COR-L47 (cell line): ENCODE results near the gene BNIP1.
A peak's percentile ranks its signal among the peaks of the same experiment; 100 is the strongest.
"Not testable (repeated sequence)": the region's sequence is repeated elsewhere in the genome, so short reads cannot be mapped to it uniquely, and the experiment has no call there.

Experiments used
- DNase-seq: peaks from one replicate; lab custom pipeline; 2025; lab: John Stamatoyannopoulos, UW

Gene BNIP1

GRCh38 chr5:173144200-173145176, at the start of gene BNIP1:
Gene BNIP1, plus strand, starts transcription at chr5:173144531. Its CDS starts 15 bp downstream, at chr5:173144546.
- peak; percentile 97 for DNase-seq

- DNase-seq: no peak
Observed at GRCh38 chr5:173098787-173099186, 45.5 kb upstream of the BNIP1 start.

GRCh38 chr5:173099461-173099860, 44.9 kb upstream of the BNIP1 start:
- no peak for DNase-seq

GRCh38 chr5:173101245-173101644, 43.1 kb upstream of the BNIP1 start:
- DNase-seq: no peak

GRCh38 chr5:173103411-173103810, 40.9 kb upstream of the BNIP1 start:
- no peak for DNase-seq

GRCh38 chr5:173108914-173109313, 35.4 kb upstream of the BNIP1 start:
- no peak for DNase-seq

GRCh38 chr5:173114536-173114935, 29.8 kb upstream of the BNIP1 start:
- no peak for DNase-seq

GRCh38 chr5:173119719-173120118, 24.6 kb upstream of the BNIP1 start:
- no peak for DNase-seq

- no peak for DNase-seq
Observed at GRCh38 chr5:173123416-173123815, 20.9 kb upstream of the BNIP1 start.

GRCh38 chr5:173132166-173132565, 12.2 kb upstream of the BNIP1 start:
- not testable (repeated sequence) for DNase-seq

GRCh38 chr5:173138707-173139106, 5.6 kb upstream of the BNIP1 start:
- DNase-seq: no peak

- no peak for DNase-seq
Observed at GRCh38 chr5:173139631-173140030, 4.7 kb upstream of the BNIP1 start.

- no peak for DNase-seq
Observed at GRCh38 chr5:173140769-173141168, 3.6 kb upstream of the BNIP1 start.

- DNase-seq: no peak
Observed at GRCh38 chr5:173143567-173143966, 764 bp upstream of the BNIP1 start.

- no peak for DNase-seq
Observed at GRCh38 chr5:173148354-173148753, 4.0 kb downstream of the BNIP1 start.

- no peak for DNase-seq
Observed at GRCh38 chr5:173152547-173152946, 8.2 kb downstream of the BNIP1 start.

GRCh38 chr5:173153842-173154241, 9.5 kb downstream of the BNIP1 start:
- no peak for DNase-seq

- not testable (repeated sequence) for DNase-seq
Observed at GRCh38 chr5:173154619-173155018, 10.3 kb downstream of the BNIP1 start.

GRCh38 chr5:173155912-173156311, 11.6 kb downstream of the BNIP1 start:
- DNase-seq: no peak

- DNase-seq: no peak
Observed at GRCh38 chr5:173158366-173158765, 14.0 kb downstream of the BNIP1 start.

GRCh38 chr5:173159256-173159655, 14.9 kb downstream of the BNIP1 start:
- no peak for DNase-seq

- DNase-seq: no peak
Observed at GRCh38 chr5:173161148-173161547, 16.8 kb downstream of the BNIP1 start.

- DNase-seq: no peak
Observed at GRCh38 chr5:173163219-173163618, 18.9 kb downstream of the BNIP1 start.
